GM12878 (cell line): Measurements from ENCODE around the gene IL10. TPM values are rescaled to one million over a fixed set of nuclear protein-coding genes. Genes with fewer than 3 reads are reported as not detected.

Source experiments
- ATAC-seq: fragments of 200-7000 bp; cut with Tn5 transposase; 3 replicates; pipeline ENCODE4 v1.9.1; 2020; ENCODE audit warnings: mild to moderate bottlenecking, moderate library complexity
- BruUV-seq: library from RNA; stranded (reverse); fragments of 400-500 nt; replicated peaks from 2 replicates; lab custom pipeline; 2021; lab: Mats Ljungman, UMichigan
- CTCF ChIA-PET: fragments of 300-600 bp; sonication (Branson Sonifier 250); formaldehyde crosslinking; extraction: SDS; loops from one replicate; lab custom pipeline; 2021; ENCODE audit warnings: inconsistent platforms; lab: Yijun Ruan, JAX
- POLR2A ChIA-PET: fragments of 350-600 bp; formaldehyde crosslinking; extraction: SDS; loops from one replicate; lab custom pipeline; 2021; ENCODE audit warnings: inconsistent platforms; lab: Charles Lee
- RAD21 ChIA-PET: fragments of 300-600 bp; sonication (Branson Sonifier 250); formaldehyde crosslinking; loops from one replicate; lab custom pipeline; 2023; ENCODE audit warnings: antibody characterized with exemption; ENCODE audit not compliant: unreplicated experiment; lab: Charles Lee
- SMC1A ChIA-PET: fragments of 300-600 bp; sonication (Branson Sonifier 250); formaldehyde crosslinking; loops from one replicate; lab custom pipeline; 2023; ENCODE audit not compliant: unreplicated experiment, uncharacterized antibody; lab: Charles Lee
- DNase-seq: peaks from one replicate; pipeline ENCODE4 v3.0.0-alpha.2; 2011; ENCODE audit warnings: low read depth, low spot score
- FAIRE-seq: peaks from 3 replicates; lab custom pipeline; 2011; peaks lifted over from hg19 to GRCh38; lab: Jason Lieb, UNC
- H2AFZ ChIP-seq: 2 replicates; pipeline ENCODE4 v1.6.0; 2011; ENCODE audit warnings: low read depth, low read length, control low read depth; ENCODE audit not compliant: control insufficient read depth
- H3K27ac ChIP-seq: 2 replicates; pipeline ENCODE4 v1.5.1; 2011; ENCODE audit warnings: control low read depth; ENCODE audit not compliant: control insufficient read depth, insufficient read depth
- H3K27me3 ChIP-seq, 2 experiments: replicated peaks in 1 of 2; 2 replicates each; pipeline versions ENCODE4 v1.6.0 to v1.6.1; 2011; ENCODE audit warnings: low read length in 1 of 2; ENCODE audit not compliant: control insufficient read depth in 2 of 2, insufficient read depth in 2 of 2
- H3K36me3 ChIP-seq, 2 experiments: 2 replicates each; pipeline ENCODE4 v1.5.1; 2011; ENCODE audit warnings: low read length in 1 of 2; ENCODE audit not compliant: control insufficient read depth in 2 of 2, insufficient read depth in 2 of 2
- H3K4me1 ChIP-seq: 2 replicates; pipeline ENCODE4 v1.6.1; 2011; ENCODE audit warnings: mild to moderate bottlenecking, low read length, moderate library complexity, mixed read lengths; ENCODE audit not compliant: control insufficient read depth, insufficient read depth
- H3K4me2 ChIP-seq: 2 replicates; pipeline ENCODE4 v1.6.0; 2011; ENCODE audit warnings: control low read depth; ENCODE audit not compliant: control insufficient read depth, insufficient read depth
- H3K4me3 ChIP-seq: fragments of 200-600 bp; sonication (generic); 2 replicates; pipeline ENCODE4 v1.5.1; 2016
- H3K79me2 ChIP-seq: 2 replicates; pipeline ENCODE4 v1.6.0; 2011; ENCODE audit warnings: low read length; ENCODE audit not compliant: control insufficient read depth, insufficient read depth
- H3K9ac ChIP-seq: 2 replicates; pipeline ENCODE4 v1.8.0; 2011; ENCODE audit warnings: low read length, control low read depth, mixed read lengths; ENCODE audit not compliant: control insufficient read depth, insufficient read depth
- H3K9me3 ChIP-seq: replicated peaks from 3 replicates; pipeline ENCODE4 v1.5.1; 2011; ENCODE audit warnings: mild to moderate bottlenecking, low read length; ENCODE audit not compliant: control insufficient read depth, insufficient read depth
- H4K20me1 ChIP-seq: 2 replicates; pipeline ENCODE4 v1.6.0; 2011; ENCODE audit not compliant: control insufficient read depth, insufficient read depth
- MAX ChIP-seq: IDR thresholded peaks from 2 replicates; pipeline ENCODE4 v1.6.1; 2012; ENCODE audit warnings: low read depth, low read length, improper control_type of control experiment
- NFIC ChIP-seq: IDR thresholded peaks from 2 replicates; pipeline ENCODE4 v1.6.1; 2012; ENCODE audit warnings: low read depth, mild to moderate bottlenecking, inconsistent platforms, low read length, moderate library complexity
- NR2F1 ChIP-seq: fragments of 450-650 bp; conservative IDR thresholded peaks from 2 replicates; pipeline ENCODE4 v1.6.1; 2017; ENCODE audit warnings: mild to moderate bottlenecking
- PML ChIP-seq: IDR thresholded peaks from 2 replicates; pipeline ENCODE4 v1.6.1; 2012; ENCODE audit warnings: low read length, inconsistent platforms
- RUNX3 ChIP-seq: IDR thresholded peaks from 2 replicates; pipeline ENCODE4 v1.6.1; 2012; ENCODE audit warnings: low read length, inconsistent platforms
- SREBF2 ChIP-seq: IDR thresholded peaks from 2 replicates; pipeline ENCODE4 v1.6.1; 2012; ENCODE audit warnings: mild to moderate bottlenecking, low read length
- STAT3 ChIP-seq: IDR thresholded peaks from 2 replicates; pipeline ENCODE4 v1.6.1; 2011; ENCODE audit warnings: low read depth, low read length, improper control_type of control experiment
- TBL1XR1 ChIP-seq: IDR thresholded peaks from 2 replicates; pipeline ENCODE4 v1.6.1; 2012; ENCODE audit warnings: low read depth, low read length, improper control_type of control experiment
- ZNF274 ChIP-seq: IDR thresholded peaks from one replicate; pipeline ENCODE4 v1.8.0; 2011; ENCODE audit not compliant: insufficient read length, insufficient read depth
- WGBS: methylation state at CpG from one replicate; pipeline ENCODE4 v1.1.6; 2016; ENCODE audit warnings: low lambda C conversion rate; ENCODE audit not compliant: insufficient replicate concordance, insufficient coverage; ENCODE audit errors: missing lambda C conversion rate; 5-methylcytosine and 5-hydroxymethylcytosine counted together
- in situ Hi-C: fragments of 300-500 bp; cut with MboI; formaldehyde crosslinking; loops from 9 replicates; pipeline ENCODE4 v1.14.3; 2018; ENCODE audit warnings: mixed read lengths
- intact Hi-C: fragments of 100-400 bp; cut with micrococcal nuclease; formaldehyde crosslinking; loops from one replicate; pipeline ENCODE4 v1.14.2; 2022; ENCODE audit not compliant: unreplicated experiment
- polyA plus RNA-seq, 11 experiments: library from polyadenylated mRNA; depleted of rRNA in 4 of 11; unstranded in 6 of 11; stranded (reverse) in 5 of 11; fragments of >200 nt; fragmentation: Nextera tagmentation in 4 of 11; fragmentation: Illumina TruSeq in 1 of 11; extraction: Ambion mirVana in 4 of 11; extraction: Trizol in 1 of 11; gene quantifications; 1 replicate in 1 of 11; 2 replicates in 10 of 11; pipeline versions ENCODE4 v1.2.1 to v1.2.3, GENCODE V29; 2011 to 2016; ENCODE audit warnings: inconsistent platforms in 2 of 11, missing spikeins in 2 of 11, low read depth in 1 of 11
- total RNA-seq, 4 experiments: library from RNA; depleted of rRNA in 3 of 4; stranded (reverse); fragments of >200 nt in 3 of 4; fragmentation: Illumina TruSeq in 1 of 4; extraction: Trizol in 1 of 4; gene quantifications; 2 replicates each; pipeline versions ENCODE4 v1.2.1 to v1.2.3, GENCODE V29; 2013 to 2021
- TF ChIP-seq, protein P1 (sequence below): fragments of 450-650 bp; IDR thresholded peaks from 2 replicates; pipeline ENCODE4 v1.6.1; 2017; ENCODE audit warnings: mild to moderate bottlenecking, moderate library complexity

IL10 gene
- total and polyA plus RNA-seq, 10 of the 15 experiments (the other 5 are each of a cell fraction or from before 2014, with no cell fraction given) = 0.34 to 5.0 (median 1.1) TPM

DNA sequence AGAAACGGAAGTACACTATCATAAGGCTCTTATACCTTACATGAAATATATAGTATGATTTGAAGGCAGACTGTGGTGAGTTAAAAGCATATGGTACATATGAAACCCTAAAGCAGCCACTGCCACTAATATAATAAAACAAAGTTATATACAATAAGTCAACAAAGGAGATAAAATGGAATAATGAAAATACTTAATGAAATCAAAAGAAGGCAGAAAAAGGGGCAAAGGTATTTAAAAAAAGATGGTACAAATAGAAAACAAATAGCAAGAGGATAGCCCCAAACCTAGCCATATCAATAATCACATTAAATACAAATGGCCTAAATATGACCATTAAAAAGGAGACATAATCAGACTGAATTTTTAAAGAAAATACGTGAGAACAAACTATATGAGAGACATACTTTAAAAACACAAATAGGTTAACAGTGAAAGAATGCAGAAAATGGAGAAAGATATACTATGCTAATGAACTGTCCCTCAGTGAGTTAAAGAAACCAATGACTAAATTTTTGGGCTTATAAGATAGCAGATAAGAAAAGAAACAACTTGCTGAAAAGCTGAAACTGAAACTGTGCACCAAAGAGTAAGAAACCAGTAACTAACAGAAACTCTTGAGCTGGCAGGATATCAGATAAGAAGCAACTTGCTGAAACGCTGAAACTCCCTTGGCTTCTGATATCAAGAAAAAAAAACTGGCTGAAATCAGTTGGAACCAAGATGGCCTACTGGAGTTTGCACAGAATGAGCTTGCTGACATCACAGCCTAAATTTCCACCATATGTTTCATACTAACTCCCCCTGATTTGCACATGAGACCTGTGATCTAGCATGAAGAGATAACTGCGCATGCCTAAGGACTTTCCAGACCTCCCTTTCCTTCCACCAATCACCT lies 44.3 kb upstream of the IL10 start (continued):
- TF ChIP-seq, protein P1, sequence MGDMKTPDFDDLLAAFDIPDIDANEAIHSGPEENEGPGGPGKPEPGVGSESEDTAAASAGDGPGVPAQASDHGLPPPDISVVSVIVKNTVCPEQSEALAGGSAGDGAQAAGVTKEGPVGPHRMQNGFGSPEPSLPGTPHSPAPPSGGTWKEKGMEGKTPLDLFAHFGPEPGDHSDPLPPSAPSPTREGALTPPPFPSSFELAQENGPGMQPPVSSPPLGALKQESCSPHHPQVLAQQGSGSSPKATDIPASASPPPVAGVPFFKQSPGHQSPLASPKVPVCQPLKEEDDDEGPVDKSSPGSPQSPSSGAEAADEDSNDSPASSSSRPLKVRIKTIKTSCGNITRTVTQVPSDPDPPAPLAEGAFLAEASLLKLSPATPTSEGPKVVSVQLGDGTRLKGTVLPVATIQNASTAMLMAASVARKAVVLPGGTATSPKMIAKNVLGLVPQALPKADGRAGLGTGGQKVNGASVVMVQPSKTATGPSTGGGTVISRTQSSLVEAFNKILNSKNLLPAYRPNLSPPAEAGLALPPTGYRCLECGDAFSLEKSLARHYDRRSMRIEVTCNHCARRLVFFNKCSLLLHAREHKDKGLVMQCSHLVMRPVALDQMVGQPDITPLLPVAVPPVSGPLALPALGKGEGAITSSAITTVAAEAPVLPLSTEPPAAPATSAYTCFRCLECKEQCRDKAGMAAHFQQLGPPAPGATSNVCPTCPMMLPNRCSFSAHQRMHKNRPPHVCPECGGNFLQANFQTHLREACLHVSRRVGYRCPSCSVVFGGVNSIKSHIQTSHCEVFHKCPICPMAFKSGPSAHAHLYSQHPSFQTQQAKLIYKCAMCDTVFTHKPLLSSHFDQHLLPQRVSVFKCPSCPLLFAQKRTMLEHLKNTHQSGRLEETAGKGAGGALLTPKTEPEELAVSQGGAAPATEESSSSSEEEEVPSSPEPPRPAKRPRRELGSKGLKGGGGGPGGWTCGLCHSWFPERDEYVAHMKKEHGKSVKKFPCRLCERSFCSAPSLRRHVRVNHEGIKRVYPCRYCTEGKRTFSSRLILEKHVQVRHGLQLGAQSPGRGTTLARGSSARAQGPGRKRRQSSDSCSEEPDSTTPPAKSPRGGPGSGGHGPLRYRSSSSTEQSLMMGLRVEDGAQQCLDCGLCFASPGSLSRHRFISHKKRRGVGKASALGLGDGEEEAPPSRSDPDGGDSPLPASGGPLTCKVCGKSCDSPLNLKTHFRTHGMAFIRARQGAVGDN = 0 out of 2 replicates have a peak, but pooled peaks have one; percentile 18
- TF ChIP-seq NFIC (peak; percentile 41; the same call in 1 of the 2 replicates), SREBF2 (no peak), STAT3 (no peak), PML (no peak)

- H3K36me3 ChIP-seq = no peaks in the 10 kb centered on the region
- intact Hi-C loops = no loop called here
- no peak overlapping the region for H3K4me3 ChIP-seq
- FAIRE-seq (no peak), ATAC-seq (peak; percentile 42)
- 50% methylated on average over 2 of the region's 2 CpGs for WGBS
- POLR2A ChIA-PET = no interaction called here
- RAD21 ChIA-PET = interaction anchor here (1.2 to 2.0 kb wide), 2 partner anchors 98 to 167 kb away, joined by 3 to 8 read pairs; no protein-coding TSS in a partner anchor
- in situ Hi-C loops = loop anchor here (5.0 kb wide), 2 partner anchors 97 to 167 kb away; no protein-coding TSS in a partner anchor
- H3K79me2 ChIP-seq = no peaks in the 10 kb centered on the region
- no peak overlapping the region for H3K9ac ChIP-seq
- H3K9me3 ChIP-seq = peaks cover 13% of the 10 kb centered on the region
- H4K20me1 ChIP-seq = no peaks in the 10 kb centered on the region
- no peak overlapping the region for H2AFZ ChIP-seq
- TF ChIP-seq NR2F1 (no peak), MAX (no peak), ZNF274 (no peak), RUNX3 (no peak), TBL1XR1 (no peak)
- TF ChIP-seq, all 136 proteins: peak for 0
- BruUV-seq = no TSS peak
- Histone ChIP-seq H3K4me1 (peaks cover 27% of the 10 kb centered on the region), H3K27ac (no peak overlapping the region; the same call in 1 of the 2 replicates), H3K27me3 (no peaks in the 10 kb centered on the region), H3K4me2 (no peak overlapping the region)
- DNase-seq = no peak
- ChIA-PET SMC1A (interaction anchor here (1.4 kb wide), 1 partner anchor 10 kb away, joined by 4 read pairs; no protein-coding TSS in a partner anchor), CTCF (interaction anchor here (0.7 to 2.7 kb wide), 7 partner anchors 10 to 207 kb away, joined by 3 to 15 read pairs (median 4); no protein-coding TSS in a partner anchor)
These were observed 42.5 kb upstream of the IL10 start for GRCh38 chr1:206814716-206815341.
